HG02973 (cell line): ENCODE measurements around the gene BICRAL.

Source experiments
- ATAC-seq: cut with Tn5 transposase; IDR thresholded peaks from one replicate; pipeline ENCODE4 v1.9.1; 2021; ENCODE audit warnings: moderate library complexity; ENCODE audit not compliant: unreplicated experiment

BICRAL gene

DNA sequence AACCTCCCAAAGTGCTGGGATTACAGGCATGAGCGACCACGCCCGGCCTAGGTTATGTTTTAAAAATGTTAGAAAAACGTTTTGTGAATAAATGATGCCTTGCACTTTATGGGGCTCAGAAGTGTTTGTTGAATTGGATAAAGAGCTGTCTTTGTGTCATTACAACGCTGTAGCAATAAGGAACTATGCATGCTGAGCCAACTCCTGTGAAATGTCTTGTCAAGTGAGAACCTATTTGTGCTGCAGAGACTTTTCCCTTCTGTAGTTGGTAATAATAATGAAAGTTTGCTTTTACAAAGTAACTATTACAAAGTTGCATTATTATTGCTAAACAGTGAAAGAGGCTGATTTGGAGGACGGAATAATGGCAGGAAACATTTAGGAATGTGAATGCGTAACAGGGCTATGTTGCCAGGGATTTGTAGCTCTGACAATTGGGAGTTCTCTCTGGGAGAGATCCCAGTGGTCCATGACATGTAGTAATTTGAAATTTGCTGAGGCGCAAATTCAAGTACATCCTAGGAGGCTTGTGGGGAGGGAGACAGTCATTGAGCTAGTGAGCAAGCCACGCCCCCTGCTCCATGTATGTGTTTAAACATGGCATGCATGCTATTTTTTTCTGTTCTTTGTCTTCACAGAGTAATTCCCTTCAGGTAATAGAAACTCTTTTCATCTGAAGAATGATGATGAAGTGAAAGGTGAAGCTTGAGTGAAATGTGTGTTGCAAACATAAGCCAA is 16.8 kb upstream of the BICRAL start:
- no peak for ATAC-seq

DNA sequence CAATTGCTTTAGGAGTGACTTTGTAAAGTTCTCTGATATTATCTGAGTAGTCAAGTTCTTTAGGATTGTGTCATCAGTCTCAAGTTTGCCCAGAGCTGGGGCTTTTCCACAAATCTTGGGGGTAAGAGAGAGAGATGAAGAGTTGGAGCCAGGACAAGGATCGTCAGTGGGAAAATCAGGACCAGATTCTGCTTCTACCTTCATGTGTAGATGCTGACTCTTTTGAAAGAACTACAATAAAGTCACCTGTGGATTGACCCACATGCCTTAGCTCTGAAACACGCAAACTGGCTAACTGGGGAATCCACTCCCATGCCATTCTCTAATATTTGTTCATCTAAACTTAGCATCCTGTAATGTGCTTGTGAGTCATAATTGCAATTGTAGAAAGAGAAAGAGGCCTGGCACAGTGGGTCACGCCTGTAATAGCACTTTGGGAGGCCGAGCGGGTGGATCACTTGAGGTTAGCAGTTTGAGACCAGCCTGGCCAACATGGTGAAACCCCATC is 15.6 kb upstream of the BICRAL start:
- no peak for ATAC-seq

DNA sequence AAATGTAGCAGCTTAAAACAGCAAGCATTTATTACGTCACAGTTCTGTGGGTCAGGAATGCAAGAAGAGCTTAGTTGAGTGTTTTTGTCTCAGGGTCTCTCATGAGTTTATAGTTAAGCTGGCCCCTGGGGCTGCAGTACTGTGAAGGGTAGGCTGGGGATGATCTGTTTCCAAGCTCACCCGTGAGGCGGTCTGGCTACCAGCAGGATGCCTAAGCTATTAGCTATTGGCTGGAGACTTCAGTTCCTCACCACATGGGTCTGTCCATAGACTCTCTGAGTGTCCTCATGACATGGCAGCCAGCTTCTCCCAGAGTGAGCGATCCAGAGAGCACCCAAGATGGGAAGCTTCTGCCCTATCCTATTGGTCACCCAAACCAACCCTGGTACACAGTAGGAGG is 12.8 kb upstream of the BICRAL start:
- no peak for ATAC-seq

DNA sequence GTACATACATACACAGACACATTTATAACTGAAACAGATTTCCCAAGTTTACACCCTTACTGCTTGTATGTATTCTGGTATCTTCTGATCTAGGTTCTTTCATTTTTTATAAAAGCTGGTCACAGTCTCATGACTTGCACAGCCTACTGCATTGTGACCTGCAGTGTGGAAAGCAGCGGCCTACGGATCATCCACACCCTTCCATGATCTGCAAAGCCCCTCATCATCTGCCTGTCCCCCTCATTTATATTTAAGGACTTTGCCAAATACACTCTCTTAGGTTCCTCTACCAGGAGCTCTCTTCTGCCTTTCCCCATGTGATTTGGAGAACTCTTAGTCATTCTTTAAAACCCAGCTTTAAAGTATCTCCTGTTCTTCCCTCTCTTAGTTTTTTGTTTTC is 12.0 kb upstream of the BICRAL start:
- ATAC-seq = no peak

DNA sequence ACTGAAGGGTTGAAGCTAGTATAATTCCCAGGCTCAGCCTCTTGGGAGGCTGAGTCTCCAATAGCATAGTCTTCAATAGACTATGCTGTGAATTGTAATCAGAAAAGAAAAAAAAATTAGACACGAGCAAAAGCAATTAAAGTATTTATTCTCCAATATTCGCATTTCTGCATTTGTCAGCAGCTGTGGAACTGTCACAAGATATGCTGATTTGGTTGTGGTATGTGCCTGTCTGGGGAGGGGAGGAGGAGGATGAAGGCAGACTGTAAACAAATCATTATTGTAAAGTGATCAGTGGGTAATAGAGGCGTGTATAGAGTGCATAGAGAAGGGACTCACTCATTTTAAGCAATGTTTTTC is 10.1 kb upstream of the BICRAL start:
- ATAC-seq = no peak

DNA sequence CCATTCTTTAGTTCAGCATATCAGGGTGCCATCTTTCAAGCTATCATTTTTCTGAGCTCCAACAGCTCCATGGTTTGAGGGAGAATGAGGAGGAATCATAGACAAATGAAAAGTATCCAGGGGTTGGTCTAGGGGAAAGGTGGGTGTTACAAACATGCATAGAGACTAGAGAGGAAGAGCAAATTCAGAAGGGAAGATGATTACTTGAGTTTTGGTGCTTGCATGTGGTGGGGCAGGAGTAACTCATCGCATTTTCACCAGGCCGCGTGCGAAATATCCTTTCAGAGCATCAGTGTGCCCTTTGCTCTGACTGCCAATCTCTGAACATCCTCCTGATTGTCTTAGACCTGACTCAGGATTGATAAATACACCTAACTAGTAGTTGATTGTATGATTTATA is 7.7 kb upstream of the BICRAL start:
- no peak for ATAC-seq

DNA sequence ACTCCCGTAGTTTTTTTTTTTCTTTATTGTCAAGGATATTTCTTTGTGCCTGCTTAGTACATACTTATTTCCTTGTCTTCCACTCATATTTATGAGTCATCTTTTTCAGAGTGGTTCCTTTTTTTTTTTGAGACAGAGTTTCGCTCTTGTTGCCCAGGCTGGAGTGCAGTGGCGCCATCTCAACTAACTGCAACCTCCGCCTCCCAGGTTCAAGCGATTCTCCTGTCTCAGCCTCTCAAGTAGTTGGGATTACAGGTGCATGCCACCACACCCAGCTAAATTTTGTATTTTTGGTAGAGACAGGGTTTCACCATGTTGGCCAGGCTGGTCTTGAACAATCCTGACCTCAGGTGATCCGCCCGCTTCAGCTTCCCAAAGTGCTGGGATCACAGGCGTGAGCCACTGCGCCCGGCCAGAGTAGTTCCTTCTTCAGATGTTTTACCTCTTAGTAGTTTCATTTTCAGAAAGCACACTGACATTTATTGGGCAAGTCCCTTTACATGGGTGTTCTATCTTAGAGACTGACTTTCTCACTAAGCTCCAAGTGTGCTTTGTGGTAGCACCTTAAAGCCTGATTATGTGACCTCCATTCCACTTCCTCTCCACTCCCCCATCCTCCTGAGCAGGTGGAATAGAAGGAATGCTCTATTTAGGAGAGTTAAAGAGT is 6.9 kb upstream of the BICRAL start:
- peak; percentile 38 for ATAC-seq

DNA sequence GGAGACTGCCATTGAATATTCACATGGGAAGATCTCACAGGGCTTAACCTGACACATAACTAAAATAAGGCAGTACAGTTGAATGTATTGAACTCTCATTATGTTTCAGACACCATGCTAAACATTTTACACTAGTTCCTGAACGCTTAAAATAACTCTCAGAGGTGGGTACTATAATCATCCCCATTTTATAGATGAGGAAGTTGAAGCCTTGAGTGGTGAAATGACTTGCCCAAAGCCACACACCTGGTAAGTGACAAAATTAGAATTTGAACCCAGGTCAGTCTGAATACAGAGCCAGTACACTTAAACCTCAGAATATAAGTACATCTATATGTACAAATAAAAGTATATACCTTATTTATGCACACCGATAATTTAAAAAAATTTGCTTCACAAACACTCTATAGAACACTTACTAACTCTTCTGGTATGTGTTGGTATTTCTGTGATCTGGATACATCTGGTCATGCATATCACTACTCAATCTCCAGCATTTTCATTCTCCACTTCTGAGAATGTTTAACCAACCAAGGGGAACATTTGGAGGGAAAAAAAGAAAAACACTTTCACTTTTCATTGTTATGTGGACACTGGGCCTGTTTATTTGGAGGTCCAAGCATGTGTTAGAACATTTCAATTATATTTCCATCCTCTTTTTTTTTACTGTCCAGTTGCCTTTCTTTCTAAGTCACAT is 4.6 kb upstream of the BICRAL start:
- ATAC-seq = no peak

DNA sequence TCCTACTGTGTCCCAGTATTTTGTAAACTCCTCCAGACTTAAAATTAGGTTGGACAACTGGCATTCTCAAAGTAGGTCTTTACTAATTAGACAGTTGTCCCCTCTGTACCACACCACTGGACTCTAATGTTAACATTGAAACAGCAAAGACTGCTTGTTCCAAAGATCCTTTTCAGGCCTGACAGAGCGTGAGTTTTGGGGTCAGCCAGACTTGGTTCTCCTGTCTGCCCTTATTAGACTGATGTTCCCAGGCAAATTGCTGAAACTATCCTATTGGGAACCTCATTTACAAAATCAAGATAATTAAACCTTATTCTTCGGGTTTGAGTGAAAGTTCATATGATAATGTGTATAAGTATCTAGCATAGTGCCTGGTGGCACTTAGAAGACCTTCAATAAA is 3.7 kb upstream of the BICRAL start:
- no peak for ATAC-seq

DNA sequence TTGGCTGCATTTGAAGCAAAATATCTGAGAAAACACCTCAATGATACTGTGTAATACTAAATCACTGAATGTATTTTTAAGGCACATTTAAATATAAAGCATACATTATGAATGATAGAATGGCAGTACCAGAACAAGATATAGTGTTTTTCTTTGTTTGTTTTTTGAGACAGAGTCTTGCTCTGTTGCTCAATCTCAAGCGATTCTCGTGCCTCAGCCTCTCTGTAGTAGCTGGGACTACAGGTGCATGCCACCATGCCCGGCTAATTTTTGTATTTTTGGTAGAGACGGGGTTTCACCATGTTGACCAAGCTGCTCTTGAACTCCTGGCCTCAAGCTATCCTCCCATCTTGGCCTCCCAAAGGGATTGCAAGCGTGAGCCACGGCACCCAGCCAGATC is 2.3 kb upstream of the BICRAL start:
- ATAC-seq = no peak

DNA sequence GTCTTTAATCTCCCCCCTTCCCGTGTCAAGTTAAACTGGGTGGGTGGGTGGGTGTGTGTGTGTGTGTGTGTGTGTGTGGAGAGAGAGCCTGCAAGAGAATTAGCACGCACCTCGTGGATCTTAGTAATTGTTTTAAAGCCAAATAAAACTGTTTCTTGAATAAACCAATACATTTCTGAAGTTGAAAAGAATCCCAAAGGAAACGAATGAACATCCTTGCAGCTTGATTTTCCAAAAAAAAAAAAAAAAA is 381 bp upstream of the BICRAL start:
- ATAC-seq = no peak

DNA sequence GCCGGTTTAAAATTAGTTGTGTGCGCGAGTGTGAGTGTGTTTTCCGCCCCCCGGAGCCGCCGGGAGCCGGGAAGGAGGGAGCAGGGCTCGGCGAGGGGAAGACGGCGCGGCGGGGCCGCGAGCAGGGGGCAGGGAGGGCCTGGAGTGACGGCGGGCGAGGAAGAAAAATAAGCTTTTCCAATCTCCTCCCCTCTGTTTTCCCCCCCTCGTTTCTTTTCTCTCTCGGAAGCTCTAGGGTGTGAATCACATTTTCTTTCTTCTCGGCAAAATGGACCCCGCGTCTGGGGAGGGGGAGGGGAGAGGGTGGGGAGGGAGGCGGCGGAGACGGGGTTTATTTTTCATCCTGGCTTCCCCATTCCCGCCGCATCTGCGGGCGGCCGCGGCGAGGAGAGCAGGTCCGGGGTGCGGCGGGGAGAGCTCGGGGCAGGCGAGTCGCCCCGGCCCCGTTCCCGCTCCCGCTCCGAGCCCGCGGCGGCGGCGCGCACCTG is 881 bp downstream of the BICRAL start:
- peak; percentile 17 for ATAC-seq

DNA sequence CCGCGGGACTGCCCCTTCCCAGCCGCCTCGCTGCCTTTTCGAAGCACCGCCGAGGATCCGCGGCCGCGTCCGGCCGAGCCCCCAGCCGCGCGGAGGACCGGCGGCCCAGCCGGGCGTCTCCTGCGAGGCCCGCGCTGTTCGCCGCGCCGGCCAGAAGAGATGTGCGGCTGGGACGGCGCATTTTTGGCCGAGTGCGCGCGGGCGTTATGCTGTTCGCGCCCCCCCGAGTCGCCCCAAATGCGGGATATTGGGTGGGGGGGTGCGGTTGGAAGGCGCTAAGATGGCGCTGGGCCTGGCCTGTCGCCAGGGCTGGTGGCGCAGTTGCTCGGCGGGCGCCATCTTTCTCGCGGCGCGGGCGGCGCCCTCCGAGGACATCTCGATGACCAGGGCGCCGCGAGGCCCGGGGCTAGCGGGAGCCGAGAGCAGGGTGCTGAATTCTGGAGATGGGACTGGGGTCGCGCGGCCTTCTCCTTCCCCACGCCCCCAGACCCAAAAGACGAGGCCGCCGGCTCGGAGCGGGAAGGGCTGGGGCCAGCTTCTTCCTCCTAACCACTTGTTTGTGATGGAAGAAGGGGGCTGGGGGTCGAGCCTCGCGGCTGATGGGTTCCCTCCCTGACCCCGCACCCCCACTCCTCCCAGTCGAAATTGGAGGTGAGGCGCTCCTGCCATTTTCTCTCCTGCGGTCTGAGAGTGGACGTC is 1.5 kb downstream of the BICRAL start:
- ATAC-seq = peak; percentile 44

DNA sequence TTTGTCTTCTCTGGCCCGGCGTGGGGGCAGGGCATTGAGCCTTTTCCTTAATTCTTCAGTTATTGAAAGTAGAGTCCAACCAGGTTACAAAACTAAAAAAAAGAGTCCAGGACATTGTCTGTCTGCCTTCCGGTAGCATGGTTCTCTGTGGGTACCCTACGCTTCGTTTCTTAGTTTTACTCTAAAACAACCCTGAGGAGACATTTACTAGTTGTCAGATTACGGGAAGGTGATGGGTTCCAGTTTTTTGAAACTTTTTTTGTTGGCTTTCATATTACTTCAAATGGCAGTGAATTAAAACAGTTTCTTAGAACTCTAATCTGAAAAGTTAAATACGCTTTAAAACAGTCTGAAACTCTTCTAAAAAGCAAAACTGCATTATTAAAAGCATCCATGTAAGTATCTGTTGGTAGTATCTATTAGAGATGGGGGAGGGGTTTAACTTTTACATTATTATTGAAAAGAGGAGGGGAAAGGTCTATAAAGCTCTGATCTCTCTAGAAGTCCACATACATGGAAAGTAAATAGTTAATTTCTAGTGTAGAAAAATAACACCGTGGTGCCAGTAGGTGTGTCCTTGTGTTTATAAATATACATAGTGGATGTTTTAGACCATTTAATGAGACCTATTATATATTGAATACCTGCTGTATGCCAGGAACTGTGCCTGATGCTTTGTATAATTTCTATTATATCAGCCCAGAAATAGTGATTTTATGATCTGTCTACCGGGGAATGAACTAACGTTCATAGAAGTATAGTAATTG is 2.2 kb downstream of the BICRAL start:
- no peak for ATAC-seq

DNA sequence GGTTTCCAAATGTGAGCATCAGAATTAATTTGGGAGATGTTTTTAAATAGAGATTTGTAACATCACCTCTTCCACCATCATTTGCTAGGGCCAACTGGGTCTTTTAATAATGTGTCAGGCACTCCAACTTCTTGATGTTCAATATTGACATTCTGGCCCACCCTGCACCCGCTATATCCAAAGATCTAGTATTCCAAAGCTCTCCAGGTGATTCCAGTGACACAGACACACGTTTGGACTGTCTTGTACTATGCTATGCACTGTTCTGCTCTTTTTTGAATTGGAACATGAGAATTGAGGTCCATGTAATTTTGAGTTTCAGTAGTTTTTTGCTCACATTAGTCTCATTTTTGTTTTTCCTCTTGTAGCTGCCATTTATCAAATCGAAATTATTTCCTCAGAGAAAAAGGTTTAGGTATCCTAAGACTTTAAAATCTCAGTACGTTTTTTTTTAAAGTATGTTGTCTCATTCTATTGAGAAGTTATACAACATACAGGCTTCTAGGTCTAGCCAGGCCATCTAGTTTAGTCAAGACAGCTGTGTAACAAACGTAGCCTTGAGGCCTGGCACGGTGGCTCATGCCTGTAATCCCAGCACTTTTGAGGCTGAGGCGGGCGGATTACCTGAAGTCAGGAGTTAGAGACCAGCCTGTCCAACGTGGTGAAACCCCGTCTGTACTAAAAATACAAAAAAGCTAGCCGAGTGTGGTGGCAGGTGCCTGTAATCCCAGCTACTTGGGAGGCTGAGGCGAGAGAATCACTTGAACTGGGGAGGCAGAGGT is 3.1 kb downstream of the BICRAL start:
- ATAC-seq = no peak

DNA sequence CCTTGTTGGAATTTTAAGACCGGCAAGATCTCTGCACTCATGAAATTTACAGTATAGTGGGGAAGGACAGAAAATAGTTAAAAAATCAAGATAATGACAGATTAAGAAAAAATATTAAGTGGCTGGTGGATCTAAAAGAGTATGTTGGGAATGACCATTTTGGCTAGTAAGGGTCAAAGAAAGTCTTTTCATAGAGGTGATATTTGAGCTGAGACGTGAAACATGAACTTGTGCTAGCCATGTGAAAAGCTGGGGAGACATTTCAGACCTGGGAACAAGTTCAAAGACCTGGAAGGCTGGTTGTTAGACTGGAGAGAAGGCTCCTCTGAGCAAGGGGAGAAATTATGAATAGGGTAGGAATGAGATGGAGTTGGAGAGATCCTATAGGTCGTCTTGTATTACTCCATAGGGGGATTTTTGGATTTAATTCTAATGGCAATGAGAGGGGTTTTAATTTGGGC is 4.7 kb downstream of the BICRAL start:
- no peak for ATAC-seq

DNA sequence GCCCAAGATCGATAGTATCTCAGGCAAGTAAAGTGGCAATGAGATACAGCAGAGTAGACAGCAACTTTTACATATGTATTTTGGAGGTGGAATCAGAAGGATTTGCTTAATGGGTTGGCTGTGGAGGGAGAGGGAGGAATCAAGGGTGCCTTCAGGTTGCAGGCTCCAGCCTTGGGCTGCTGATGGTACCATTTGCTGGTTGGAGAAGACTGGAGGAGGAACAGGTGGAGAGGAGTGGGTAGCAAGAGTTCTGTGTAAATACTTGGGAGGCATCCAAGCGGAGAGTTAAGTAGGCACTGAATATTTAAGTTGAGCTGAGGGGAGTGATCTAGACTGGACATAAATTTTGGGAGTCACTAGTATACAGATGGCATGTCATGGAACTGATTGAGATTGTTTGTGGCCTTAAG is 5.2 kb downstream of the BICRAL start:
- ATAC-seq = no peak

DNA sequence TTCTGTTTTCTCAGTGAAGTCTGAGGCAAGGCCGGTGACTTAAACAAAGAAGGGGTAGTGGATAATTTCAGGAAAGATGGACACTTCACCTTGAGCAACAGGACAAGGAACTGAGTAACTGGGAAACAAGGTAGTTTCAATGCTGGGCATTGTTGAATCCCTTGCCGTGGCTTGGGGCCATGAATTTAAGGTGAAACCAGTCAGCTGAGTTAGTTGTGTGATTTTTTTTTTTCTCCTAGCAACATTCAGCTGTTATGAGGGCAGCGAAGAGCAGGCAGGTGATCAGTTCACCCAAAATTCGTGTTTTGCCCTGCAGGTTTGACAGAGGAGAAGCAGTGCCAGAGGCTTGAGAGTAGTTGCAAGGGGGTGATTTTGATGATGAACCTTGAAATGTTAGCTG is 6.8 kb downstream of the BICRAL start:
- no peak for ATAC-seq

DNA sequence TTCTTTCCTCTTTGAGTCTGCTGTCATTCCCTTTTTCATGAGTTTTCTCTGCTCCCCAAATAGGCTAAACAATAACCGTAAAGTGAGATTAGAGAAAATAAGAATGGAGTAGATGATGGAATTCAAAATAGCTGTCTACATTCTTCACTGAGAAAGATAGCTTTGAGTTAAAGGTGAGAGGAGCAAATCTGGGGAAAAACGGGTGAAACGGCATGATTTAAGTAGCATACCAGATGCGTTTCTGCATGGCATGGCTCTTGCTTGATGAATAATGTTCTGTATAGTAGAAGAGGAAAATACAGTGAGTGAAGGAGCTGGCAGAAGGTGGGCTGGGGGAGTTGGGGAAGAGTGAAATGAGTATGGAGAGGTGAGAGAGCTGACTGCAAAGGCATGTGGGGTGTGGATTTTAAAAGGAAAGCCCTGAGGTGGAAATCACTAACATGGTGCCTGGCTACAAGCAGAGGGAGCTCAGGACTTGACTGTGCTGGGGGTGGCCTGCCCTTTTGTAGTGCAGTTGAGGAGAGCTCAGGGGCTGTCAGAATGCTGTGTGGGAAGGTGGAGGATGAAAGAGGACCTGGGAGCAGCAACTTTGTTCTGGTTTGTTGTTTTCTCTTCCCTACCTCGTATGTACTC is 8.8 kb downstream of the BICRAL start:
- ATAC-seq = no peak
